Mesenchymal stem cell (in vitro differentiated cells and primary cell): ENCODE results near the gene BICRA.

Experiments used
- DNase-seq: peaks from one replicate; pipeline ENCODE4 v3.0.0-alpha.2; 2013
- H2AFZ ChIP-seq: one replicate; pipeline ENCODE4 v1.6.1; 2013; ENCODE audit warnings: low read depth, mild to moderate bottlenecking, control low read depth, inconsistent platforms, low read length, moderate library complexity
- H2AK5ac ChIP-seq: 2 replicates; pipeline ENCODE4 v1.6.1; 2013; ENCODE audit warnings: low read length, moderate library complexity, mild to moderate bottlenecking, inconsistent platforms; ENCODE audit not compliant: severe bottlenecking
- H2BK120ac ChIP-seq: one replicate; pipeline ENCODE4 v1.6.1; 2013; ENCODE audit warnings: low read depth, mild to moderate bottlenecking, inconsistent platforms, low read length, moderate library complexity
- H2BK12ac ChIP-seq, 2 experiments: one replicate each; pipeline ENCODE4 v1.6.1; 2013; ENCODE audit warnings: inconsistent platforms in 2 of 2, low read length in 2 of 2, mild to moderate bottlenecking in 2 of 2, moderate library complexity in 2 of 2, control low read depth in 1 of 2
- H2BK15ac ChIP-seq: one replicate; pipeline ENCODE4 v1.6.1; 2013; ENCODE audit warnings: mild to moderate bottlenecking, low read depth, inconsistent platforms; ENCODE audit not compliant: poor library complexity, severe bottlenecking
- H2BK5ac ChIP-seq: 2 replicates; pipeline ENCODE4 v1.6.1; 2013; ENCODE audit warnings: low read depth, mild to moderate bottlenecking, low read length, control low read depth, inconsistent platforms; ENCODE audit not compliant: poor library complexity, severe bottlenecking
- H3K14ac ChIP-seq, 2 experiments: one replicate each; pipeline ENCODE4 v1.6.1; 2013; ENCODE audit warnings: inconsistent platforms in 2 of 2, low read length in 2 of 2, control low read depth in 1 of 2, mild to moderate bottlenecking in 1 of 2, moderate library complexity in 1 of 2
- H3K18ac ChIP-seq, 2 experiments: one replicate each; pipeline ENCODE4 v1.6.1; 2013; ENCODE audit warnings: inconsistent platforms in 2 of 2, low read length in 2 of 2, control low read depth in 1 of 2, low read depth in 1 of 2, mild to moderate bottlenecking in 1 of 2
- H3K23ac ChIP-seq, 2 experiments: one replicate each; pipeline ENCODE4 v1.6.1; 2013; ENCODE audit warnings: inconsistent platforms in 2 of 2, low read length in 2 of 2, mild to moderate bottlenecking in 2 of 2, moderate library complexity in 2 of 2, control low read depth in 1 of 2
- H3K27ac ChIP-seq: 2 replicates; pipeline ENCODE4 v1.5.1; 2013; ENCODE audit warnings: mild to moderate bottlenecking, moderate library complexity, low read length, control low read depth, inconsistent platforms; ENCODE audit not compliant: poor library complexity, severe bottlenecking
- H3K27me3 ChIP-seq, 2 experiments: 2 replicates each; pipeline versions ENCODE4 v1.6.1 to v1.7.0; 2013; ENCODE audit warnings: low read length in 2 of 2, mild to moderate bottlenecking in 2 of 2, moderate library complexity in 2 of 2, control low read depth in 1 of 2, inconsistent platforms in 1 of 2; ENCODE audit not compliant: control insufficient read depth in 1 of 2, insufficient read depth in 1 of 2
- H3K36me3 ChIP-seq, 2 experiments: 2 replicates each; pipeline versions ENCODE4 v1.6.1 to v1.7.0; 2013; ENCODE audit warnings: low read length in 2 of 2, control low read depth in 1 of 2, inconsistent platforms in 1 of 2, low read depth in 1 of 2, mild to moderate bottlenecking in 1 of 2; ENCODE audit not compliant: insufficient read depth in 2 of 2, control insufficient read depth in 1 of 2
- H3K4ac ChIP-seq, 2 experiments: one replicate each; pipeline ENCODE4 v1.6.1; 2013; ENCODE audit warnings: inconsistent platforms in 2 of 2, low read length in 2 of 2, mild to moderate bottlenecking in 2 of 2, moderate library complexity in 2 of 2, control low read depth in 1 of 2, low read depth in 1 of 2
- H3K4me1 ChIP-seq: 2 replicates; pipeline ENCODE4 v1.6.1; 2013; ENCODE audit warnings: low read depth, low read length, control low read depth; ENCODE audit not compliant: control insufficient read depth, insufficient read depth
- H3K4me2 ChIP-seq: 2 replicates; pipeline ENCODE4 v1.6.1; 2013; ENCODE audit warnings: low read length, mild to moderate bottlenecking, inconsistent platforms; ENCODE audit not compliant: poor library complexity, severe bottlenecking
- H3K4me3 ChIP-seq, 2 experiments: 2 replicates each; pipeline versions ENCODE4 v1.5.1 to v1.7.0; 2013; ENCODE audit warnings: low read length in 2 of 2, mild to moderate bottlenecking in 2 of 2, control low read depth in 1 of 2, low read depth in 1 of 2; ENCODE audit not compliant: insufficient read depth in 1 of 2
- H3K79me1 ChIP-seq: replicated peaks from 2 replicates; pipeline ENCODE4 v1.6.1; 2013; ENCODE audit warnings: mild to moderate bottlenecking, control low read depth, low read length, inconsistent platforms; ENCODE audit not compliant: poor library complexity, severe bottlenecking
- H3K9ac ChIP-seq: 2 replicates; pipeline ENCODE4 v1.7.0; 2013; ENCODE audit warnings: mild to moderate bottlenecking, low read length, moderate library complexity
- H3K9me3 ChIP-seq: 2 replicates; pipeline ENCODE4 v1.7.0; 2013; ENCODE audit warnings: mild to moderate bottlenecking, low read length; ENCODE audit not compliant: control insufficient read depth
- H4K8ac ChIP-seq: one replicate; pipeline ENCODE4 v1.6.1; 2013; ENCODE audit warnings: inconsistent platforms, mild to moderate bottlenecking, low read length, moderate library complexity
- H4K91ac ChIP-seq: one replicate; pipeline ENCODE4 v1.6.1; 2013; ENCODE audit warnings: mild to moderate bottlenecking, low read length, inconsistent platforms
- WGBS: methylation state at CpG from one replicate; pipeline ENCODE4 v1.1.7; 2013; ENCODE audit warnings: mixed read lengths; 5-methylcytosine and 5-hydroxymethylcytosine counted together

BICRA gene

GRCh38 chr19:47651132-47651531, 42.2 kb downstream of the BICRA start:
- Histone ChIP-seq H3K9me3 (no peaks in the 10 kb centered on the region), H3K4me3 (no peak overlapping the region), H3K9ac (no peak overlapping the region), H2BK5ac (no peak overlapping the region), H3K79me1 (peaks cover 45% of the 10 kb centered on the region), H2BK12ac (no peak overlapping the region), H3K14ac (no peak overlapping the region), H3K4ac (no peak overlapping the region), H3K4me2 (no peak overlapping the region), H3K27me3 (no peaks in the 10 kb centered on the region), H3K27ac (no peak overlapping the region), H2AFZ (no peak overlapping the region), H3K4me1 (peaks cover 6% of the 10 kb centered on the region), H3K18ac (no peak overlapping the region), H3K36me3 (peaks cover 22 to 36% of the 10 kb centered on the region in 2 experiments), H2AK5ac (no peak overlapping the region), H4K91ac (no peak overlapping the region), H2BK120ac (no peak overlapping the region), H3K23ac (no peak overlapping the region), H4K8ac (no peak overlapping the region), H2BK15ac (no peak overlapping the region)
- 97% methylated on average over 12 of the region's 12 CpGs for WGBS
- no peak for DNase-seq

- H3K9me3 ChIP-seq = no peaks in the 10 kb centered on the region
- no peaks in the 10 kb centered on the region for H3K27me3 ChIP-seq
- H2BK5ac ChIP-seq = no peak overlapping the region
- H3K27ac ChIP-seq = no peak overlapping the region
- H2BK120ac ChIP-seq = no peak overlapping the region
- peaks cover 3% of the 10 kb centered on the region for H3K4me1 ChIP-seq
- no peak overlapping the region for H3K9ac ChIP-seq
- no peak overlapping the region for H2BK15ac ChIP-seq
- 97% methylated on average over 9 of the region's 9 CpGs for WGBS
- H2AK5ac ChIP-seq = no peak overlapping the region
- no peak overlapping the region for H4K91ac ChIP-seq
- DNase-seq = no peak
- no peak overlapping the region for H2BK12ac ChIP-seq
- H3K18ac ChIP-seq = no peak overlapping the region
- H3K23ac ChIP-seq = no peak overlapping the region
- H3K4me2 ChIP-seq = no peak overlapping the region
- no peak overlapping the region for H3K4me3 ChIP-seq
- H4K8ac ChIP-seq = no peak overlapping the region
- H3K79me1 ChIP-seq = peaks cover 46% of the 10 kb centered on the region
- no peak overlapping the region for H2AFZ ChIP-seq
- H3K14ac ChIP-seq = no peak overlapping the region
- peaks cover 19 to 30% of the 10 kb centered on the region in 2 experiments for H3K36me3 ChIP-seq
- no peak overlapping the region for H3K4ac ChIP-seq
Measured at GRCh38 chr19:47651691-47652090, 42.8 kb downstream of the BICRA start.

- Histone ChIP-seq H3K27ac (no peak overlapping the region), H3K4ac (no peak overlapping the region), H2BK15ac (no peak overlapping the region), H3K9ac (no peak overlapping the region), H2AK5ac (no peak overlapping the region), H3K4me1 (peaks cover 3% of the 10 kb centered on the region), H3K4me3 (no peak overlapping the region), H2BK120ac (no peak overlapping the region), H3K27me3 (no peaks in the 10 kb centered on the region), H3K23ac (no peak overlapping the region), H2AFZ (no peak overlapping the region), H4K8ac (no peak overlapping the region), H2BK12ac (no peak overlapping the region), H4K91ac (no peak overlapping the region), H3K14ac (no peak overlapping the region), H3K18ac (no peak overlapping the region), H3K36me3 (peaks cover 19 to 24% of the 10 kb centered on the region in 2 experiments), H3K4me2 (no peak overlapping the region), H3K79me1 (peaks cover 43% of the 10 kb centered on the region), H3K9me3 (no peaks in the 10 kb centered on the region), H2BK5ac (no peak overlapping the region)
- no peak for DNase-seq
- 100% methylated on average over 3 of the region's 3 CpGs for WGBS
Measured at GRCh38 chr19:47652285-47652684, 43.4 kb downstream of the BICRA start.

- Histone ChIP-seq H2BK12ac (no peak overlapping the region), H3K9ac (no peak overlapping the region), H2BK15ac (no peak overlapping the region), H3K27me3 (no peaks in the 10 kb centered on the region), H2BK5ac (no peak overlapping the region), H3K4ac (no peak overlapping the region), H3K36me3 (peaks cover 24% of the 10 kb centered on the region in 2 experiments), H3K9me3 (no peaks in the 10 kb centered on the region), H3K79me1 (peaks cover 49% of the 10 kb centered on the region), H3K23ac (no peak overlapping the region), H3K4me3 (no peak overlapping the region), H3K14ac (no peak overlapping the region), H2AK5ac (no peak overlapping the region), H2AFZ (no peak overlapping the region), H2BK120ac (no peak overlapping the region), H3K4me1 (peaks cover 2% of the 10 kb centered on the region), H3K18ac (no peak overlapping the region), H4K91ac (no peak overlapping the region), H3K4me2 (no peak overlapping the region), H3K27ac (no peak overlapping the region), H4K8ac (no peak overlapping the region)
- WGBS = 98% methylated on average over 13 of the region's 13 CpGs
- no peak for DNase-seq
Measured at GRCh38 chr19:47653856-47654255, 44.9 kb downstream of the BICRA start.
